Measurements from ENCODE around the gene KDM2B.

GRCh38 chr12:121580959-121581685 lies at the start of gene KDM2B:
- TF ChIP-seq CTCF (IDR thresholded peaks at IDR 0.05) (no peak), REST (IDR thresholded peaks at IDR 0.05) (no peak), BCL3 (IDR thresholded peaks at IDR 0.05) (no peak), CHD2 (IDR thresholded peaks at IDR 0.05; ENCODE audit: low read length, partially characterized antibody) (no peak), JUN (IDR thresholded peaks at IDR 0.05) (no peak), POLR2A (IDR thresholded peaks at IDR 0.05; ENCODE audit: low read length) (no peak), EP300 (IDR thresholded peaks at IDR 0.05) (no peak), JUNB (IDR thresholded peaks at IDR 0.05) (no peak)
